ENCODE data around the gene ST3GAL5.
"Not testable (repeated sequence)": the region's sequence is repeated elsewhere in the genome, so short reads cannot be mapped to it uniquely, and the experiment has no call there.

ST3GAL5 gene

DNA sequence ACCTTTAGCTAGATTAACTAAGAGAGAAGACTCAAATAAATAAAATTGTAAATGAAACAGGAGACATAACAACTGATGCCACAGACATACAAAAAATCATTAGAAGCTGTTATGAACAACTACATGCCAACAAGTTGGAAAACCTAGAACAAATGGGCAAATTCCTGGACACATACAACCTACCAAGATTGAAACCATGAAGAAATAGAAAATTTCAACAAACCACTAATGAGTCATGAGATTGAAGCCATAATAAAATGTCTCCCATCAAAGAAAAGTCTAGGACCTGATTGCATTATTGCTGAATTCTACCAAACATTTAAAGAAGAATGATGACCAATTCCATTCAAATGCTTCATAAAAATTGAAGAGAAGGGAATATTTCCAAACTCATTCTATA, 54.3 kb downstream of the ST3GAL5 start:
- DNase-seq (ENCODE audit: low read depth, low spot score) = no peak

DNA sequence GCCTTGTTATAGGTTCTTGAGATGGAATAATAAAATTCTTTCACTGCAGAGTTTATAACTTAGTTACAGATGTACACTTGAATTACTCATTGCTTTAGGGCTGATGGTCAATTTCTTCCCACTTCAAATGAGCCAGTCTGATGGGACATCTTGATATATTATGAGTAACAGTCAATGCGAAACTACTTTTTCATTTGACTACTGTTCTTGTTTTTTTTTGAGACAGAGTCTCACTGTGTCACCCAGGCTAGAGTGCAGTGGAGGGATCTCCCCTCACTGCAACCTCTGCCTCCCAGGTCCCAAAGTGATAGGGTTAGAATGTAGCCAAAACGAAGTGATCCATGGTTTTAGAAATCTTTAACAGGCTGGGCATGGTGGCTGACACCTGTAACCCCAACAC, 57.1 kb downstream of the ST3GAL5 start:
- no peak for DNase-seq (ENCODE audit: low read depth, low spot score)

DNA sequence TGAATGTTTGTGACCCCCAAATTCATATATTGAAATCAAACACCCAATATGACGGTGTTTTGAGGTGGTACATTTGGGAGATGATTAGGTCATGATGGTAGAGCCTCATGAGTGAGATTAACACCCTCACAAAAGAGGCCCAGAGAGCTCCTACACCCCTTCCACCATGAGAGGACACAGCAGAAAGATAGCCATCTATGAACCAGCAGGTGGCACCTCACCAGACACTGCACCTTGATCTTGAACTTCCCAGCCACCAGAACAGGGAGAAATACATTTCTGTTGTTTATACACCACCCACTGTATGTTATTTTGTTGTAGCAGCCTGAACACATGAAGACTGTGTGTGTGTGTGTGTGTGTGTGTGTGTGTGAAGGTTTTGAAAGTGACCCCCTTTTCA, 58.1 kb downstream of the ST3GAL5 start:
- DNase-seq (ENCODE audit: low read depth, low spot score) = no peak

DNA sequence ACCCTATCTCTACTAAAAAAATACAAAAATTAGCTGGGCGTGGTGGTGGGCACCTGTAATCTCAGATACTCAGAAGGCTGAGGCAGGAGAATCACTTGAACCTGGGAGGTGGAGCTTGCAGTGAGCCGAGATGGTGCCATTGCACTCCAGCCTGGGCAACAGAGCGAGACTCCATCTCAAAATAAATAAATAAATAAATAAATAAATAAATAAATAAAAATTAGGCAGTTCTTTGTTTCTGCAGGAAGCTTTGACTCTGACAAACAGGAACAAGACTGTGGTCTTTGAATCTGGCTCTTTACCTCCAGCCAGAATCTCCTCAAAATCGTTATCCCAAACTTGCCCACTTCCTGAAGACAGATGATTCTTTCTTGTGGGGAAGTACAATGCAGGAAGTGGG, 59.4 kb downstream of the ST3GAL5 start:
- not testable (repeated sequence) for DNase-seq (ENCODE audit: low read depth, low spot score)

DNA sequence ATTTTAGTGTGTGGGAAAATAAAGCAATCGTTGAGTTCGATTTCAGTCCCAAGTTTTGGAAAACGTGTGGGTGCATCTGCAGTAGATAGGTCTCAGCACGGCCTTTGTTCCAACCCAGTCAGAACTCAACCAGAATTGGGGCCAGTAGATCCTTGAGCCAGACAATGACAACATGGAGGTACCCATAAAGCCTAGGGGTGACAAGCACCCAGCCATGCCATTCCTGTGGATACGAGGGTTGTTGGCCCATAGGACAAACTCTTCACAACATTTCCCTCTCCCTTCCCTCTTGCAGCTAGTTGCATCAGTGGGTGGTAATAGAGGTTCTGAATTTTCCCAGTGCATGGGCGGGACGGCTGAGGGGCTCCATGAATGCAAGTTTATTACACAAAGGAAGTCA, 60.1 kb downstream of the ST3GAL5 start:
- no peak for DNase-seq (ENCODE audit: low read depth, low spot score)

DNA sequence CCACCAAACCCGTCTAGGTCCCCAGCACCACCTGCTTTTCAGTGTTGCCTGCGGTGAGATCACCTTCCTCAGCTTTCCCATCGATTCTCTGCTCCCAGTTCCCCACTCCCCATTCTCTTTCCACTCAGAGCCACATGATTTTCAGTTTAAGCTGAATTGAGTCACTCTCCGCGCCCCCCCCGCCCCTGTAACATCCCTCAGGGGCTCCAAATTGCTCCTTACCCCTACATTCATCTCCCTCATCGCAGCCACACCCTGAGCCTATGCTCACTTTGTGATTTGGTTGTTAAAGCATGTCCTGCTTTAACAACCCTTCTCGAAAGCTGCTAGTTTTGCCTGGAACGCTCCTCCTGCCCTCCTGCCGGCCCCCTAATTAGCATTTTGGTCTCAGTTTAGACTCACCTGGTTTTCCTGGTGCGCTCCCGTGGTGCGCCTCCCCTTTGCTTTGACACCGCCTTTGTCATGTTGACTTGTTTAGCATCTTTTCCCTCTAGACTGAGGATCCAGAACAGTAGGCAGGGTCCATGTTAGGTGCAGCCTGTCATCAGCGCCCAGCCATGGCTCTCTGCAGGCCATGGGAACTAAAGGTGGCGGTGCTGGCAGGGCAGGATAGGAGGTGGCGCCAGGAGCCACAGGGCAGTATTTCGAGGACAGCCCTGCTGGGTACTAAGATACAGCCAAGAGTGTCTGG, 60.8 kb downstream of the ST3GAL5 start:
- DNase-seq (ENCODE audit: low read depth, low spot score) = no peak

DNA sequence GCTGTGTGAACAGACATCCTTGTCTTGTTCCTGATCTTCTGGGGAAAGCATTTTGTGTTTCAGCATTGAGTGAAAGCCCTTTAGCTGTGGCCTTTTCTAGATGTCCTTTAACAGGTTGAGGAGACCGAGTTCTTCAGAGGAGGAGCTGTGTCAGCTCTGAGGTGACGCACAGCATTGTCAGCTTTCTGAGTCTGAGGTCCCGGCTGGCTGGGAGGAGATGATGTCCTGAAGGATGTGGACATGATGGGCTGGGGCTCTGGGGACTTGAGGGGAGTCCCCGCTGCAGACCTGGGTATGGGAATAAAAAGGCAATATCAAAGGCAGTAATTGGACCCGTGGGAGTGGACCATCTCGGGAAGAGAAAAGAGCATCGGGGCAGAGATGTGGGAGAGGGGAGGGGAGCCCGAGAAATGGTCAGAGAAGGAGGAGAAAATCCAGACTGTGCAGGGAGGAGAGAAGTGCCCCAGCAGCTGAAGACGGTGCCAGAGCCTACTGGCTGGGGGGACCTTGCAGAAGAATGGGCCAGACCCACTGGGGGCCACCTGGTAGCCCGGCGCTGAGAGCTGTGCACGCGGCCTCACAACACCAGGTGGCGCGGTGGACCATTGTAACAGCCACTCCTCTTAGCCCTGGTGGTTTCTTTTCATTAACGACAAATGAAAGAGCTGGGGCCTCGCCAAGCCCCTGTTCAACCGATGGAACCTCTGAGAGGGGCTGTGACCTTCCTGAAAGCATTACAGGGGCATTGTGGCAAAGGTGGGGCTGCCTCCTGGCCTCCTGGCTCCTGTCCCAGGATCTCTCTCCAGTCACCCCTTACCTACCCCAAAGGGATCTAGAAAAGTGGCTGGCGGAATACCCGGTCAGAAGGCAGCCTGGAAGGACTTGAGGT, 61.6 kb downstream of the ST3GAL5 start:
- peak; percentile 81 for DNase-seq (ENCODE audit: low read depth, low spot score)

DNA sequence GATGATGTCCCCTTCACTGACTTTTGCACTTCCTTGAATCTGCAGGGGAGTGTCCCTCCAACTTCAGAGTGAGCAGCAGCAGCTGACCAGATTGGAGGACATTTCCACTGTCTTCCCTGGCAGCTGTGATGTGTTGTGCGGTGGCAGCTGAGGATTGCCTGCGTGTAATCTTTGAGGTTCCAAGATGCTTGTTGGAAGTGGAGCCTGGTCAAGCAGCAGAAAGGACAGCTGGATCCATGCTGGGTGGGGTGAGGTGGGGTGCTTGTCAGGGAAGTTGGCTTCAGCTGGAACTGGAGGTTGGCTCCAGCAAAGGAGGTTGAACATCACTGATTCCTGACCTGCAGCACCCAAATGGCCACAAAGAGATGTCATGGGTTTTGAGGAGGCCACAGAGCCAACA, 64.8 kb downstream of the ST3GAL5 start:
- no peak for DNase-seq (ENCODE audit: low read depth, low spot score)

DNA sequence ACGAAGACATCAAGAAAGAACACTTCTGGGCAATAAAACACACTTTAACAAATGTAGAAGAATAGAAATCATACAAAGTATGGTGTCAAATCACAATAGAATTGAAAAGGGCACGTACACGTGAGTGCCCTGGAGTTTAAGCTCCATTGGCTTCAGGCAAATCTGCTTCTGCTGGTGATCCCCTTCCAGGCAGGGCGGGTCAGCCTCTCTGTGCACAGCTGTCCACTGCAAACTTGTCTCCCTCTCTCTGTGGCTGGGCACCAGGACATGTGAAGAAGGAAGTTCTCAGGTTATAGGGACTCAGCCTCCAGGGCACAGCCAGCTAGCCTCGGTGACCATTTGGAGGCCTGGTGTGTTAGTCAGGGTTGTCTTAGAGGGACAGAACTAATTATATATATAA, 66.0 kb downstream of the ST3GAL5 start:
- DNase-seq (ENCODE audit: low read depth, low spot score) = no peak

DNA sequence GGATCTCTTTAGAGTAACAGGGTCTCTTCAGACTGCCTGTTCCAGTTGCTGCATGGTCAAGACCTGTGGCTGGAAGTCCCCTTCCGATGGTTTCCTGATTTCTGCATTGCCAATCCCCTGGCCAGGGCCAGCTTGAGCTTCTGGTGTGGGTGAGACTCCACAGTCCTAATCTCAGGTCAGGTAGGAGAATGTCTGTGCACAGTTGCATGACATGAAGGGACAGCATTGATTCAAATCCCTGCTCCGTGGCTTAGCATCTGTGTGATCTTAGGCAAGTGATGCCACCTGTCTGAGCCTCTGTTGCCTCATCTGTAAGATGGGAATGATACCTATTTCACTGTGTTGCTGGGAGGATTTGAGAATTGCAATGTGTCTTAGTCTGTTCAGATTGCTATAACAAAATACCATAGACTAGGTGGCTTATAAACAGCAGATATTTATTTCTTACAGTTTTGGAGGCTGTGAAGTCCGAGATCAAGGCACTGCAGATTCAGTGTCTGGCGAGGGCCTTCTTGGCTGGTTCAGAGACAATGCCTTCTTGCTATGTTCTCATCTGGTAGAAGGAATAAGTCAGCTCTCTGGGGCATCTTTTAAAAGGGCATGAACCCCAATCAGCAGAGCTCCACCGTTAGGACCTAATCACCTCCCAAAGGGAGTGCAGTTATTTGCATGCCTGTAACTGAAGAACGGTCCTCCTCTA, 68.8 kb downstream of the ST3GAL5 start:
- DNase-seq (ENCODE audit: low read depth, low spot score) = no peak

DNA sequence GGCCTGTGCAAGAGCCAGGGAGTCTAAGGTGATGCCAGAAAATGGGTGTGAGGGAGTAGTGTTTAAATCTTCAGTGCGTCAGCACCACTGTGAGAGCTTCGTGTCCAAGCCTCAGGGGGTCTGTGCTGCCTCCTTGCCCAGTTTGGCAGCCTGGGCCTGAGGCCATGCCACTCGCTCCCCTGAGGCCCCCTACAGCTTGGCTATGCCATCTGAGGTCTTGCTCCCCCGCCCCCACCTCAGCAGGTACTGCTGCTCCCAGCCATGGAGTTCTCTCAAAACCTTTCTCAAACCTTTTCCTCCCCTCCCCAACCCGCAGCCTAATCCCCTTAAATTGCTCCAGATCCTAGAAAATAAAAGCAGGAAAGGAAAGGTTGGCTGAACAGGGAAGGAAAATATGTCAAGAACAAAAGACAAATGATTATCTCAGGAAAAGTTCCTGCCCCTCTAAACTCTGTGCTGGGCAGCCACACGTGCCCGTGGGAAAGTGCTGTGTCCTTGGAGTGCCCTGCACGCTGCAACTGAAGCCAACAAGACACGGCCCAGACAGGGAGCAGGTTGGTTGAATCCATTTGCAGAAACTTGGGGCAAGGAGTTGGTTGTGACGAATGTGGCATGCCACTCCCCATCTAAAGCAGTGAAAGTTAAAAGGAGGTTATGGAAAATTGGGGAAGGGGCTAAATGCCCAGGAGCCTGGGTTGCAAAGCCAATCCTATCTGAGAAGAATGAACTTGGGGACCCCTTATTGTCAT, 73.8 kb downstream of the ST3GAL5 start:
- no peak for DNase-seq (ENCODE audit: low read depth, low spot score)

DNA sequence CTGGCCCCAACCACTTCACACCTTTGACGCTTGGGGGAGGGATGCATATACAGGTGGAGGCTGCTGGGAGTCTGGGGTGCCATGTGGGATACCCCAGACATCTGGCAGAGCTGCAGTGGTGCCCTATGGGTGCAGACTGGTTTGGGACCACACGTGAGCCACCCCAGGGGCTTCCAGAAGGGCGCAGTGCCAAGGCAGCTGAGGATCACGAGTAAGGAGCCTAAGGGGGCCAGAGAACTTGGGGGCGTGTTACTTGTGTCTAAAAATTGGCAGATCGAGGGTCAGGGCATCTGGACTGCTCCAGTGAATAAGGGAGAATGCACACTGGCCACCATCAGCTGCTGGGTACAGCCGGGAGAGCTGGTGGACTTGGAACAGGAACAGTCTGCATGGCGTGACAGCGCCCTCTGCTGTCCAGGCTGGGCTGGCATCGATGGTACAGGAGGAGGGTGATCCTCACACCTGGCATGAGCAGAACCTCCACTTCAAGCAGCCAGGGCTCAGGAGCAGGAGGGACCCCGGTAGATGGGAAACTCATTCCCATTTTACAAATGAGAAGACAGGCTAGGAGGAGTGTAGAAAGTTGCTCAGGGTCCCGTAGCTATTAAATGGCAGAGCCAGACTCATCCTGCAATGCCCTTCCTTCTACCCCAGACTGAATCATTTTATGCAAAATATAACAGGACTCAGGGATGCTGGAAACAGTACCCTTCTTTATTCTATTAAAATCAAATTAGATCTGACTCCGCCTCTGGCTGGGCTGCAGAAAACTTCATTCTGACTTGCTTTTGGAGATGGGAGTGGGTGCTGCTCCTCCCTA, 74.6 kb downstream of the ST3GAL5 start:
- DNase-seq (ENCODE audit: low read depth, low spot score) = peak; percentile 95

DNA sequence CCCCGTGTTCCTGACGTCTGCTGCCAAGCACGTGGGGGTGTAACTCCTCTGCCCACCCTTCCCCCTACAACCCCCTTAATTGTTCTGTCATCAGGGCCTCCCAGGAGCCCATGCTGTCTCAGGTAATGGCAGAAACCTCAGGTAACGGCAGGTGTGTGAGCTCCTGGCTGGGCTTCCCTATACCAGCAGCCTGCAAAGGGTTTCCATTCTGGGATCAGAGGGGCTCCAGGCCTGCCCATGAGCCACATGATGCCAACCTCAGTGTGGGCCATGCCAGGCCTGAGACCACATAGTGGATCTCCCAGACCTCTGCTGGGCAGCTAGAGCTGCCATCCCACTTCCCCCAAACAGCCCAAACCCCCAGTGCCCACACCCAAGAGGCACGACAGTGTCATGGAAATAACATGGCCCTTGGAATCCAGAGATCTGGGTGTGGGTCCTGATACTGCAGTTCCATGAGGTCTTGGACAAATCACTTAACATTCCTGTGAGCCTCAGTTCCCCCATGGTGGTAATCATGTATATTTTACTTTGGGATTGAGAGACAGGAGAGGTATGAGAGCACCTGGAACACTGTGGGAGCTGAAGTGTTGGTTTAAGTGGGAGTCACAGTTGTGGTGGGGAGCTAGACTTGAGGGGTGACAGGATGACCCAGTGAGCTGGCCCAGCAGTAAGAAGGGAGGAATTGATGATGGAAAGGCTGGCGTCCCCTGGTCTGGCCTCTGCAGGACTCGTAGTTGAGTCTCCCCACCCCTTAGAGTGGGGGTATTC, 75.4 kb downstream of the ST3GAL5 start:
- DNase-seq (ENCODE audit: low read depth, low spot score) = no peak

DNA sequence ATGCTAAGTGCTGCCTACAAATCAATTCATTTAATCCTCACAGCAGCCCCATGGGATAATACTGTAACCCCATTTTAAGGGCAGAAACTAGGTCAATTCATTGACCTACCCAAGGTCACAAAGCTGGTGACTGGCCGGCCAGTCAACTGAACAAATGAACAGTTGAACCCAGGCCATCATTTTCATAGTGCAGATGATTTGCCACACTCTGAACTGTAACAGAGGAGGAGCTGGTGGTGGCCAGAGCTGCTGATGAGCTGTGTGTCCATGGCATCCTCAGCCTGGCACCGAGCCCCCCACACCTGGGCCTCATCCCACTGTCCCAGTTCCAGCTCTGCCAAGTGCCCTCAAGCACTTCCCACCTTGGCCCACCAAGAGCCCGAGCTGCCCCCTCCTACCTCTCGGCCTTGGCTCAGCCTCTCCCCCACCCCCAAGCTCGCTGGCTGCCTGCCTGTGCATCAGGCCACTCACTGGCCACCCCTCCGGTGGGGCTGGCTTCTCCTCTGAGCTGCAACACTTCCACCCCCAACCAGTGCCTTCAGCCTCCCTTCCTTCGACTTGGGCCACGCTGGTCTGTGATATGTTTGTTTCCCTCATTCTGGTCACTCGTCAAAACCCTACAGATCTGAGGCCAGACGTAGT, 76.6 kb downstream of the ST3GAL5 start:
- DNase-seq (ENCODE audit: low read depth, low spot score) = no peak

DNA sequence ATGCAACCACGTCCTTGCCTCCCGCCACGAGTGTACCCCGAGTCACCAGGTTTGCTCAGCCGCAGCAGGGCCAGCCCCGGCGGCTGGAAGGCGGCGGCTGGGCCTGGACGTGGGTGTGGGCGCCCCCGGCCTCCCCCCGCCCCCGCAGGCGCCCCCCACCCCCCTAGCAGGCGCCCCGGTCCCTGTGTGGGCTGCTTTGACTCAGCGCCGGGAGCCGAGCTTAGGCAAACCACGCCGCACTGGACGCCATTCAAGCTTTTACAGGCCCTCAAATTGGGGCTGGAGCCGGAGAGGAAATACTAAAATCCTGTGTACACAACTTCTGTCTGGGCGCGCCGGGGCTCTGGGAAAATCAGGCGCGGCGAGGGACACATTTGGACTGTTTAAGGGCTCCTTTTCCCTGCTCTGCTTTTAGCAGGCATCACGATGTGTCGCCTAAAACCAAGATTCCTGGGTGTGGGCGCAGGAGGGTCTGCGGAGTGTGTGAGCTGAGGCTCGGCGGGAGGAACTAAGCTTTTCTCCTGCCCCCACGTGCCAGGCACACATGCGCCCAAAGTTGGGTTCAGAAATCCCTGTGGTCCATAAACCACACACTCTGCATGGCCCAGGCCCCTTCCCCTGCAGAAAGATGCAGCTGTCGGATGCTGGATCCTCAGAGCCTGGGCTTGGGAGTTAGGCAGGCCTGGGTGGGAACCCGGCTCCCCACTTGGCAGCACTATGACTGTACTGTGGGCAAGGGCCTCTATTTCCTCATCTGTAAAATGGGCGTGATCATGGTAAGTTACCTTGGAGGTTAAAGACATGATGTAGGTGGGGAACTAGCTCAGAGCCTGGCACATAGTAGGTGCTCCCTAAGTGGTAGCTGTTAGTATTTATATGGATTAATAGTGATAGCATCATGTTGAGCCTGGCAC, 77.4 kb downstream of the ST3GAL5 start:
- peak; percentile 81 for DNase-seq (ENCODE audit: low read depth, low spot score)

DNA sequence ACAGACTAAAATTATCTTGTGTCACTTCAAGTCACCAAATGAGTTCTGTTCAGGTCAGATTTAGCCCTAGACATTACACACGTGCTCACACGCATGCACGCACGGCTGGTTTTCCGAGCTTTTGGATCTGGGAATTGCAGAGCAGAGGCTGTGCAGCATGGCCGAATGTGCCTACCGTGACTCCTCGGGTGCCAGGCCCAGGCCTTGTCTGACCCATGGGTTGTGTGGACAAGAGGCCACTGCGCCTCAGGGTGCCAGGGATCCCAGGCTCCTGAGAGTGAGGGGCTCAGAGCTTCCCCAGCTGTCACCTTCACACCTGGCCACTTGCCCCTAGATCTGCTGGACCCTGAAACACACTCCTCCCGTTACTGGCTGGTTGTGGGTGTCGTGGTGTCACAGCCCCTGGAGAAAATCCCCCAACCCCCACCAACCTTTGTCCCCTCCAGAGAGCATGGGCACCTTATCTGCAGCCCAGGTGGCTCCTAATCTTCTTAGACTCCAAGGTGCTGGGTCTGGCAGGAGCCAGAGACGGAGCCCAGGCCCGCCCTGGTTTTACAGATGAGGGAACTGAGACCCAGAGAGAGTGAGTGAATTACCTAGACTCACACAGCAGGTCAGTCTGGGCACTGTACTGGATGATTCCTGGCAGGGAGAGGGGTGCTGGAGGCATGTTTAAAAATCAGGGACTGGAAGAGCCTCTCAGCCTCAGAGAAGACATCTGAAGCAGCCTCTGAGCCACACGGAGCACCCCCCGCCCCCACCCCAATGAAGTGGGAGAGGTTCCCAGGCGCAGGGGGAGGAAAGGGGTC, 78.2 kb downstream of the ST3GAL5 start:
- DNase-seq (ENCODE audit: low read depth, low spot score) = no peak

DNA sequence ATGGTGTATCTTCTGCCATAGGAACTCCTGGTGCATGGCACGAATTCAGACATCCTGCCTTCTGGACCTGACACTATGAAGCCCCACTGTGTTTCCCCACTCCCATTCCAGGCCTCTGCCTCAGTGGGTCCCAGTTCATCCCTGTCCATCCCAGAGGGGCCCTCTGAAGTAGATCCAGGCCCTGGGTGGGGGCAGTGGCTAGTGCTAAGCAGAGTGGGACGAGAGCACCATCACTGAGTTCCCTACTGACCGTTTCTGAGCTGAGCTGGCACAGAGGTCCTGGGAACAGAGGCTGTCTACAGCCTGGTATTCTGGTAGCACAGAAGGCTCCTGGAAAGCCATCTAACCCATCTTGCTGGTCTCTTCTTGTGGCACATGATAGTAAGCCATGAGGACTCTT, 81.0 kb downstream of the ST3GAL5 start:
- DNase-seq (ENCODE audit: low read depth, low spot score) = no peak
